ENCODE results near the gene PRKCD.

PRKCD gene

GRCh38 chr3:53169832-53170324 is 8.9 kb downstream of the PRKCD start:
- H3K4me3 ChIP-seq (ENCODE audit: low read depth, low read length): no peak overlapping the region

DNA sequence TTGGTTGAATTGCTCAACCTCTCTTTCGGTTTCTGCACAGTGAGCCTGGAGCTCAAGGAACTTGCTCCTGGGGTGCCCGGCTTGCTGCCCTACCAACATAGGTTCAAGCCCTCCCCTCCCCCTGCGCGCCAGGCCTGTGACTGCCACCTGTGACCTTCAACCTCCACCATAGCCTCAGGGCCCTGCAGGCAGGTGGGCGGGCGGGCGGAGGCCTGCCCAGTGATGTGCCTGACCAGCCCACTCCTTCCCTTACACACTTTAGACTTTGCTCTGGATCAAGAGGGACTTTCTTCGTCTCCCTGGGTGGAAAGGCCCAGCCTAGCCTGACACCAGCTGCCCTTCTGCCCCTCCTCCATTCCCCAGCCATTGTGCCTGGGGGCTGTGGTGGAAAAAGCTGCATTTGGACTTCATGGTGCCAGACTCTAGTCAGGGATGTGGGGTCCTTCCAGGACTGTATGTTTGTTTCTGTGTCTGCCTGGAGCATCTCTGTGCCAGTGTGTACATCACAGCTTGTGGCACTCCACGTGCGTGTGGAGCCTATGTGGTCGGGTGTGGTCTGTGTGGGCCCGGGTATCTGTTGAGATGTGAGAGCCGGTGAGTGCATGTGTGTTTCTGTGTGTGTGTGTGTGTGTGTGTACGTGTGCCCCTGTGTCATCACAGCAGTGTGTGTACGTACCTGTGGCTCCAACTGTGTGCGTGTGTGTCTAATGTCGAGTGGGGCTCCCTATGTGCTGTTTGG is 9.5 kb downstream of the PRKCD start:
- H3K4me3 ChIP-seq (ENCODE audit: low read depth, low read length): no peak overlapping the region

DNA sequence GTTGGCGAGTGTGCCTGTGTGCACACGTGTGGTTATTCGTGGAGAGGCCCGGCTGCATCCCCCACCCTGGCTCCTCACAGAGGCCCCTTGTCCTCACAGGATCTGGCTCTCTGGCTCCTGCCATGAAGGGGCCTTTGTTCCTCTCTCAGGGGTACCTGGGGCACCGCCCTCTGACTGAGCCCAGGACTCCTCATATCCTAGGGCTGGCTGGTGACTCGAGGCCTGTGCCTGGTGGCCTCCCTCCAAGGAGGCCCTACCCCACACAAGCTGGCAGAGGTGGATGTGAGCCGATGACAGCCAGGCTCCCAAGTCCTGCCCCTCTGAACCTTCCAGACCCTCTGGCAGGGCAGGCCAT is 10.0 kb downstream of the PRKCD start:
- H3K4me3 ChIP-seq (ENCODE audit: low read depth, low read length): no peak overlapping the region

GRCh38 chr3:53171827-53172505 is 11.0 kb downstream of the PRKCD start:
- no peak overlapping the region for H3K4me3 ChIP-seq (ENCODE audit: low read depth, low read length)

- no peak overlapping the region for H3K4me3 ChIP-seq (ENCODE audit: low read depth, low read length)
These were observed 12.1 kb downstream of the PRKCD start for GRCh38 chr3:53173107-53173506.

GRCh38 chr3:53174346-53175250 is 13.6 kb downstream of the PRKCD start:
- H3K4me3 ChIP-seq (ENCODE audit: low read depth, low read length): no peak overlapping the region

DNA sequence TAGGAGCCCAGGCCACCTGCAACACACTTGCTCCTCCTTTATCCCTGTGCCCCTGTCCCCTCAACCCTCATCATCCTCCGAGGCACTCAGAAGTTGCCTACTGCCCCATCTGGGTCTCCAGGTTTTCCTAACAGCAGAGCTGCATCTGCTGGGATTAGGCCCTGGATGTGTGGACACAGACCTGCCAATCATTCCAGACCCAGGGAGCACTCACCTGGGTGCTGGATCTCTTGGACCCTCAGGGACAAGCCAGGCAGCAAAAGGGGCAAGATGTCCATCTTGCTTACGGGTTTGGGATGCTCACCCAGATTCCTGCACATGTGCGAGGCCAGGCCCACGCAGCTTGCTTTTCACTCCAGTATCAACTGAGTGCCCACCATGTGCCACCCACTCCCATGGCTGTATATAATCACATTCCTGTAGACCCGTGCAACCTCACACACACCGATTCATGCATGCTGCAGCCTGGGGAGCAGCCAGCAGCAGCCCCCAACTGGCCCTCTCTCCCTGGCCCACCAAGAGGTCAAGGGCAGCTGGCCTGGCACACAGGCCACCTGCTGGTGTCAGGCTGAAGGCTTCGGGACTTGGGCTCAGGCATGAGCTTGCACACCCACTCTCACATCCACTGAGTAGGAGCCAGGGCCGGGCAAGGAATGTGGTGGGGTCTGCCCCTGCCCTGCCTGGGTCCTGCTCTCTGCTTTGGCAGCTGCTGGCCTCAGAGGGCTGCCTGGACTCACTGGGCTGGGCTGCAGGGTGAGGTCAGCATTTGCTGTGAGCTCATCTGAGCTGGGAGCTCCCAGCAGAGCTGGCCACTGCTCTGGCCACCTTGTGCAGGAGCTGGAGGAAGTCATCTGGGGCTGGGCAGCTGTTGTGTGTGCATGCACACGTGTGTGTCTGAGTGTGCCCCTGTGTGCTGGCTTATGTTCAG is 14.9 kb downstream of the PRKCD start:
- no peak overlapping the region for H3K4me3 ChIP-seq (ENCODE audit: low read depth, low read length)

DNA sequence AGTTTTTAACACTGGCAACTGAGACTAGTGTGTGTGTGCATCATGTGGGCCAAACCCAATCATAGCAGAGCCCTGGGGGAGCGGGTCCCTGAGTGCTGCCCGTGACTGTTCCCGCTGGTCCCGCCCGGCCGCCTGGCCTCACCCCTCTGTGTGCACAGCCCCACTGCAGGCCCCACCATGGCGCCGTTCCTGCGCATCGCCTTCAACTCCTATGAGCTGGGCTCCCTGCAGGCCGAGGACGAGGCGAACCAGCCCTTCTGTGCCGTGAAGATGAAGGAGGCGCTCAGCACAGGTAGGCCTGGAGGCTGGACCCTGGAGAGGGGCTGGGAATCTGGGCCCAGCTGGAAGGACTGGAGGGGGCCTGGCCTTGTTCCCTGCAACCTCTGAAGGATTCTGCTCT is 17.2 kb downstream of the PRKCD start:
- H3K4me3 ChIP-seq (ENCODE audit: low read depth, low read length): no peak overlapping the region

DNA sequence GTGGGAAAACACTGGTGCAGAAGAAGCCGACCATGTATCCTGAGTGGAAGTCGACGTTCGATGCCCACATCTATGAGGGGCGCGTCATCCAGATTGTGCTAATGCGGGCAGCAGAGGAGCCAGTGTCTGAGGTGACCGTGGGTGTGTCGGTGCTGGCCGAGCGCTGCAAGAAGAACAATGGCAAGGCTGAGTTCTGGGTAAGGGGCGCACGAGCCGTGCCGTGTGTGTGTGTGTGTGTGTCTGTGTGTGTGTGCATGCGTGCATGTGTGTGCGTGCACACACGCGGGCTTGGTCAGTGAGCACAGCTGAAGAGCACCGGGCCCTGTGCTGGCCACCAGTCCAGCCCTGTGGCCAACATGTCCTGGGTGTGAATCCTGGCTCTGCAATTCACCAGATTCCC is 18.6 kb downstream of the PRKCD start:
- H3K4me3 ChIP-seq (ENCODE audit: low read depth, low read length): no peak overlapping the region

DNA sequence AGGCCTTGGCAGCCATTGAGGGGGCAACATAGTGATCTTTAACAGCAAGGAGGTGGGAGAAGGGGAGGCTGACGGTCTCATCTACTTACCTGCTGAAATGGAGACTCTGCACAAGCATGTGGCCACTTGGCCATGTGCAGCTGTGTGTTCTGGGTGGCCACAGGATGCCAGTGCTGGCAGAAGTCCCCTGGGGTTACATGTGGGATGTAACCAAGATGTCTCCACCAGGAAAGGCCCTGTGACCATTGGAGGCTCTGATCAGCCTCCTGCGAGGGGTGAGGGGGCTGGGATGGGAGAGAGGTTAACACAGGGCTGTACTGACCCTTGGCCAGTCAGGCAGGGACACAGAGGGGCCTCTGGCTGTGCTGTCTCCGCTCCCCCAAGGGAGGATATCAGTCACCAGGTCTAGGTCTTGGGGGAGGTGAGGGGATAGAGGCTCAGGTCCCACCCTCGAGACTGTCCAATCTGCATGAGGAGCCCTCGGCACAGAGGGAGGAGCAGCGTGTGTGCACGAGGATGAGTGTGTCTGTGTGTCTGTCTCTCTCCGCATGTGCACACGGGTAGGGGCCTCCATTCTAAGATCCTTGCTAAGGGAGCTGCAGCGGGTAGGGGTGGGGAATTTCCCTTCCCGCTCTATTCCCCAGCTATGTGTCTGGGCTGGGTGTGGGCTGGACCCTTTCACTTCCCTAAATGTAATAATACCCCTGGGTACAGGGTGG is 19.5 kb downstream of the PRKCD start:
- H3K4me3 ChIP-seq (ENCODE audit: low read depth, low read length): no peak overlapping the region

DNA sequence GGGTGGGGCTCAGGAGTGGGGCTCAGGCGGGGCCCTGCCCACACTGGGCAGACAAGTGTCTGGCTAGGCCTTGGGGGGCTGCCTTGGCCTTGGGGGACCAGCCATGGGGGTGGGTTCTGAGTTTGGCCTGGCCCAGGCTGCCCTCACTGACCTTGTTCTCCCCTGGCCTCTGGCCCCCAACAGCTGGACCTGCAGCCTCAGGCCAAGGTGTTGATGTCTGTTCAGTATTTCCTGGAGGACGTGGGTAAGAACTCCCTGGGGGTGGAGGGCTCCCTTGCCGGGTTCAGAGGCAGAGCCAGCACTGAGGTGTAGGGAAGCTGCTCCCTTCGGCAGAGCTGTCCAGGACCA is 20.0 kb downstream of the PRKCD start:
- no peak overlapping the region for H3K4me3 ChIP-seq (ENCODE audit: low read depth, low read length)

GRCh38 chr3:53181528-53181927 is 20.5 kb downstream of the PRKCD start:
- H3K4me3 ChIP-seq (ENCODE audit: low read depth, low read length): no peak overlapping the region

GRCh38 chr3:53182764-53183355 is 21.9 kb downstream of the PRKCD start:
- no peak overlapping the region for H3K4me3 ChIP-seq (ENCODE audit: low read depth, low read length)

DNA sequence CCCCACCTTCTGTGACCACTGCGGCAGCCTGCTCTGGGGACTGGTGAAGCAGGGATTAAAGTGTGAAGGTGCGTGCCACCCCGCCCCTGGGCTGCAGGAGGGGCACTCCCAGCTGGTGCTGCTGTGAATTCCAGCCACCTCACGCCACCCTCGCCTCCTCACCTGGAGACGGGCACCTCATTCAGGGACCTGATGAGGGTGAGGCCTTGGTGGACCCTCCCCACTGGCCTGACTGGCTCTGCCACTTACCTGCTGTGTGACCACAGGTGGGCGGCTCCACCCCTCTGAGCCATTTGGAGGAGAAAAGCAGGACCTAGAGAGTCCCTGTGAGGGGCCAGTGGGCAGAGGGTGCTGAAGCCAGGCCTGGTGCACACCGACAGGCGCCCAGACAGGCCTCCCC is 22.5 kb downstream of the PRKCD start:
- H3K4me3 ChIP-seq (ENCODE audit: low read depth, low read length): no peak overlapping the region

- H3K4me3 ChIP-seq (ENCODE audit: low read depth, low read length): no peak overlapping the region
These were observed 23.7 kb downstream of the PRKCD start for GRCh38 chr3:53184701-53185100.

GRCh38 chr3:53185761-53186465 is 24.9 kb downstream of the PRKCD start:
- no peak overlapping the region for H3K4me3 ChIP-seq (ENCODE audit: low read depth, low read length)

GRCh38 chr3:53186726-53187125 is 25.7 kb downstream of the PRKCD start:
- H3K4me3 ChIP-seq (ENCODE audit: low read depth, low read length): no peak overlapping the region

- H3K4me3 ChIP-seq (ENCODE audit: low read depth, low read length): no peak overlapping the region
These were observed 26.4 kb downstream of the PRKCD start for GRCh38 chr3:53187430-53187829.

DNA sequence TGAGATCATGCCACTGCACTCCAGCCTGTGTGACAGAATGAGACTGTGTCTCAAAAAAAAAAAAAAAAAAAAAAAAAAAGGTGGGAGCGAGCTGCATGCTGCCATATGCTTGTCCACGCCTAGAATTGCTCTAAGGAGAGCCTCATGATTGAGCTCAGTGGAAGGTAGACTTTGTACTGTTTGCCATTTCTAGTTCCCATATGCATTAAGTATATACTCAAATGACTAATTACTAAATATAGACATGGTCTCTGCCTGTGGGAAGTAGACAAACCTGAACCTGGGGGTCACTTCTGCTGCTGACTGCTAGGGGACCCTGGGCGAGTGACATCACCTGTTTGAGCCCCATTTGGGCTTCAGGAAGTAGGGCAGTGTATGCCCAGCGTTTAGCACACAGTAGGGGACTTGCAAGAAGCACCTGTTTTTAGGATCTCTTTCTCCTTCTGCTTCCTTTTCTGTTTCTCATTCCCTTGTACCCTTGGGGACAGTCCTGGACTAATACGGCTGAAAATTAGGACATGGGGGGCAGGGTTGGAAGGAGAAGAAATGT is 27.2 kb downstream of the PRKCD start:
- H3K4me3 ChIP-seq (ENCODE audit: low read depth, low read length): no peak overlapping the region
